ENCODE results near the gene CLIC4. TPM values are rescaled to one million over a fixed set of nuclear protein-coding genes. Genes with fewer than 3 reads are reported as not detected.

CLIC4 gene
- total RNA-seq, 1 donor from 2014 or later: 353 TPM

- no peak overlapping the region for H3K9ac ChIP-seq (ENCODE audit: low read length)
- H3K27ac ChIP-seq (ENCODE audit: low read depth, low read length): no peak overlapping the region
- peaks cover 11% of the 10 kb centered on the region for H3K27me3 Mint-ChIP-seq (ENCODE audit: low read depth, unreplicated experiment)
- no peaks in the 10 kb centered on the region for H3K9me3 ChIP-seq (ENCODE audit: insufficient read depth, low read depth, low read length)
- H3K4me2 ChIP-seq (ENCODE audit: low read length): no peak overlapping the region
- no peaks in the 10 kb centered on the region for H3K36me3 ChIP-seq (ENCODE audit: insufficient read depth, low read length)
- H3K27me3 ChIP-seq (ENCODE audit: insufficient read depth, low read length): no peaks in the 10 kb centered on the region
- H3K36me3 Mint-ChIP-seq (ENCODE audit: low read depth, unreplicated experiment): no peaks in the 10 kb centered on the region
- no peak overlapping the region for H2AFZ ChIP-seq (ENCODE audit: low read depth, low read length)
- H3K4me3 ChIP-seq (ENCODE audit: insufficient read depth, low read depth, low read length): no peak overlapping the region
- no peak overlapping the region for H3K4me3 Mint-ChIP-seq (ENCODE audit: unreplicated experiment)
- no peaks in the 10 kb centered on the region for H3K4me1 ChIP-seq (ENCODE audit: insufficient read depth, low read length)
- no peak overlapping the region for H3K27ac Mint-ChIP-seq (ENCODE audit: unreplicated experiment)
- DNase-seq (ENCODE audit: low read depth): no peak
- H4K20me1 ChIP-seq (ENCODE audit: insufficient read depth, low read length): peaks cover under 1% of the 10 kb centered on the region
- H3K4me1 Mint-ChIP-seq (ENCODE audit: low read depth, unreplicated experiment): peaks cover 7% of the 10 kb centered on the region
- no peak for FAIRE-seq
- TF ChIP-seq EZH2 (IDR thresholded peaks at IDR 0.05; ENCODE audit: insufficient read depth, low read length) (no peak), CTCF (IDR thresholded peaks at IDR 0.05; ENCODE audit: insufficient read depth, low read depth, low read length) (no peak)
- no peaks in the 10 kb centered on the region for H3K79me2 ChIP-seq (ENCODE audit: insufficient read depth, low read length)
- H3K9me3 Mint-ChIP-seq (ENCODE audit: unreplicated experiment): no peaks in the 10 kb centered on the region
Measured at GRCh38 chr1:24858277-24858676, 113.0 kb downstream of the CLIC4 start.

DNA sequence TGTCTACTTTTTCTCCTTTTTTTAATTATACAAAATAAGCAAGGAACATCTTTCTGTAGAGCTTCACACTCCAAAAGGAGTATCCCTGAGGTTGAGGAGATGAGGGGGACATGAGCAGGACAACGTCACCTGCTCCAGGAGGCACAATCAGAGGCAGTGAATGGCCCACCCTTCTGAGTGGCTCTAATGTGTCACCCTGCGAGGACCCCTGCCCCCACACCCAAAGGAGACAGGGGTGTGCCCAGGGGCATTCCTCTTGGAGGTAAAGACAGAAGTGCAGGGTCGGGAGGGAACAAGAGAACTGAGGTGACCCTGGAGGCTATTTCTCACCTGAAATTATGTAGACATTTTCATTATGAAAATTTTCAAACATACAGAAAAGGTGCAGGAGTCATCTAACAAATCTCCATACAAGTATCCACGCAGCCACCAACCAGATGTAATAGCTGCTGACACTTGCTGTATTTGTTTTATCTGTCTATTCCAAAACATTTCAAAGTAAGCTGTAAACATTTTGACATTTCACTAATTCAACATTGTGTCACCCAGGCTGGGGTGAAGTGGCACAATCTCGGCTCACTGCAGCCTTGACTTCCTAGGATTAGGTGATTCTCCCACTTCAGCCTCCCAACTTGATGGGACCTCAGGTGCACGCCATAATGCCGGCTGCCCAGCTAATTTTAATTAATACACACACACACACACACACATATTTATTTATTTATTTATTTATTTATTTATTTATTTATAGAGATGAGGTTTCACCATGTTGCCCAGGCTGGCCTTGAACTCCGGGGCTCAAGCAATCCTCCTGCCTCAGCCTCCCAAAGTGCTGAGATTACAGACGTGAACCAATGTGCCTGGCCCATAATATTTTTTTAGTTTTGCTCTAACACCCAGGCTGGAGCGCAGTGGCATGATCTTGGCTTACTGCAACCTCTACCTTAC lies 114.1 kb downstream of the CLIC4 start:
- Mint-ChIP-seq H3K4me3 (ENCODE audit: unreplicated experiment) (no peak overlapping the region), H3K4me1 (ENCODE audit: low read depth, unreplicated experiment) (peaks cover 7% of the 10 kb centered on the region), H3K9me3 (ENCODE audit: unreplicated experiment) (no peaks in the 10 kb centered on the region), H3K27me3 (ENCODE audit: low read depth, unreplicated experiment) (peaks cover 11% of the 10 kb centered on the region), H3K36me3 (ENCODE audit: low read depth, unreplicated experiment) (no peaks in the 10 kb centered on the region), H3K27ac (ENCODE audit: unreplicated experiment) (no peak overlapping the region)
- no peaks in the 10 kb centered on the region for H3K36me3 ChIP-seq (ENCODE audit: insufficient read depth, low read length)
- H3K4me3 ChIP-seq (ENCODE audit: insufficient read depth, low read depth, low read length): no peak overlapping the region
- TF ChIP-seq EZH2 (IDR thresholded peaks at IDR 0.05; ENCODE audit: insufficient read depth, low read length) (no peak), CTCF (IDR thresholded peaks at IDR 0.05; ENCODE audit: insufficient read depth, low read depth, low read length) (no peak)
- no peaks in the 10 kb centered on the region for H4K20me1 ChIP-seq (ENCODE audit: insufficient read depth, low read length)
- H3K9me3 ChIP-seq (ENCODE audit: insufficient read depth, low read depth, low read length): no peaks in the 10 kb centered on the region
- H3K27ac ChIP-seq (ENCODE audit: low read depth, low read length): no peak overlapping the region
- FAIRE-seq (no peak), DNase-seq (ENCODE audit: low read depth) (no peak)
- no peak overlapping the region for H3K9ac ChIP-seq (ENCODE audit: low read length)
- H3K4me2 ChIP-seq (ENCODE audit: low read length): no peak overlapping the region
- H3K79me2 ChIP-seq (ENCODE audit: insufficient read depth, low read length): no peaks in the 10 kb centered on the region
- no peaks in the 10 kb centered on the region for H3K27me3 ChIP-seq (ENCODE audit: insufficient read depth, low read length)
- no peaks in the 10 kb centered on the region for H3K4me1 ChIP-seq (ENCODE audit: insufficient read depth, low read length)
- no peak overlapping the region for H2AFZ ChIP-seq (ENCODE audit: low read depth, low read length)

GRCh38 chr1:24860841-24861240 lies 115.6 kb downstream of the CLIC4 start:
- H3K4me3 ChIP-seq (ENCODE audit: insufficient read depth, low read depth, low read length): no peak overlapping the region
- H3K4me1 Mint-ChIP-seq (ENCODE audit: low read depth, unreplicated experiment): peaks cover 7% of the 10 kb centered on the region
- H3K9me3 ChIP-seq (ENCODE audit: insufficient read depth, low read depth, low read length): no peaks in the 10 kb centered on the region
- no peaks in the 10 kb centered on the region for H3K36me3 Mint-ChIP-seq (ENCODE audit: low read depth, unreplicated experiment)
- H2AFZ ChIP-seq (ENCODE audit: low read depth, low read length): no peak overlapping the region
- no peaks in the 10 kb centered on the region for H3K79me2 ChIP-seq (ENCODE audit: insufficient read depth, low read length)
- no peak for FAIRE-seq
- no peak overlapping the region for H3K9ac ChIP-seq (ENCODE audit: low read length)
- TF ChIP-seq CTCF (IDR thresholded peaks at IDR 0.05; ENCODE audit: insufficient read depth, low read depth, low read length): no peak
- H3K9me3 Mint-ChIP-seq (ENCODE audit: unreplicated experiment): no peaks in the 10 kb centered on the region
- H3K4me3 Mint-ChIP-seq (ENCODE audit: unreplicated experiment): no peak overlapping the region
- no peak for DNase-seq (ENCODE audit: low read depth)
- H3K27ac Mint-ChIP-seq (ENCODE audit: unreplicated experiment): no peak overlapping the region
- H4K20me1 ChIP-seq (ENCODE audit: insufficient read depth, low read length): no peaks in the 10 kb centered on the region
- no peaks in the 10 kb centered on the region for H3K36me3 ChIP-seq (ENCODE audit: insufficient read depth, low read length)
- no peak overlapping the region for H3K4me2 ChIP-seq (ENCODE audit: low read length)
- no peaks in the 10 kb centered on the region for H3K4me1 ChIP-seq (ENCODE audit: insufficient read depth, low read length)
- no peaks in the 10 kb centered on the region for H3K27me3 ChIP-seq (ENCODE audit: insufficient read depth, low read length)
- peaks cover 11% of the 10 kb centered on the region for H3K27me3 Mint-ChIP-seq (ENCODE audit: low read depth, unreplicated experiment)
- H3K27ac ChIP-seq (ENCODE audit: low read depth, low read length): no peak overlapping the region

Data from astrocyte (in vitro differentiated cells and primary cell).